ENCODE measurements around the gene GHDC.
"Not testable (repeated sequence)": the region's sequence is repeated elsewhere in the genome, so short reads cannot be mapped to it uniquely, and the experiment has no call there.

GHDC gene

GRCh38 chr17:42202696-42203095 lies 8.4 kb upstream of the GHDC start:
- no peak for DNase-seq

- DNase-seq, result no peak
Observed at GRCh38 chr17:42202159-42202558, 7.9 kb upstream of the GHDC start.

- DNase-seq, result no peak
Observed at GRCh38 chr17:42201458-42201772, 7.1 kb upstream of the GHDC start.

GRCh38 chr17:42200706-42201457 lies 6.6 kb upstream of the GHDC start:
- DNase-seq, result no peak

GRCh38 chr17:42199416-42200011 lies 5.2 kb upstream of the GHDC start:
- DNase-seq, result no peak

- DNase-seq, result no peak
Observed at GRCh38 chr17:42198897-42199296, 4.6 kb upstream of the GHDC start.

- DNase-seq, result no peak
Observed at GRCh38 chr17:42197564-42198156, 3.4 kb upstream of the GHDC start.

- DNase-seq, result no peak
Observed at GRCh38 chr17:42193216-42193968, 902 bp downstream of the GHDC start.

GRCh38 chr17:42192189-42193126 lies 1.8 kb downstream of the GHDC start:
- peak; percentile 54 for DNase-seq

GRCh38 chr17:42191275-42191608 lies 3.1 kb downstream of the GHDC start:
- no peak for DNase-seq

- peak; percentile 59 for DNase-seq
Observed at GRCh38 chr17:42190491-42191274, 3.6 kb downstream of the GHDC start.

GRCh38 chr17:42189651-42189965 lies 4.7 kb downstream of the GHDC start:
- DNase-seq, result peak; percentile 52

- DNase-seq, result no peak
Observed at GRCh38 chr17:42188749-42189650, 5.3 kb downstream of the GHDC start.

GRCh38 chr17:42187833-42188232 lies 6.5 kb downstream of the GHDC start:
- DNase-seq, result no peak

- not testable (repeated sequence) for DNase-seq
Observed at GRCh38 chr17:42186191-42186590, 8.1 kb downstream of the GHDC start.

GRCh38 chr17:42185621-42185930 lies 8.7 kb downstream of the GHDC start:
- no peak for DNase-seq

- DNase-seq, result peak; percentile 84
Observed at GRCh38 chr17:42184713-42185620, 9.3 kb downstream of the GHDC start, which contains the start of gene HCRT. Gene HCRT, minus strand, starts transcription at chr17:42185452. Its CDS starts 87 bp downstream, at chr17:42185365.

- DNase-seq, result peak; percentile 90
Observed at GRCh38 chr17:42183741-42184711, 10.3 kb downstream of the GHDC start.

Data from islet precursor cell (in vitro differentiated cells).